Fibroblast of upper back skin (primary cell): ENCODE measurements around the gene LRRC4B.

Source experiments
- DNase-seq: peaks from one replicate; pipeline ENCODE4 v3.0.0-alpha.2; 2013

LRRC4B gene

DNA sequence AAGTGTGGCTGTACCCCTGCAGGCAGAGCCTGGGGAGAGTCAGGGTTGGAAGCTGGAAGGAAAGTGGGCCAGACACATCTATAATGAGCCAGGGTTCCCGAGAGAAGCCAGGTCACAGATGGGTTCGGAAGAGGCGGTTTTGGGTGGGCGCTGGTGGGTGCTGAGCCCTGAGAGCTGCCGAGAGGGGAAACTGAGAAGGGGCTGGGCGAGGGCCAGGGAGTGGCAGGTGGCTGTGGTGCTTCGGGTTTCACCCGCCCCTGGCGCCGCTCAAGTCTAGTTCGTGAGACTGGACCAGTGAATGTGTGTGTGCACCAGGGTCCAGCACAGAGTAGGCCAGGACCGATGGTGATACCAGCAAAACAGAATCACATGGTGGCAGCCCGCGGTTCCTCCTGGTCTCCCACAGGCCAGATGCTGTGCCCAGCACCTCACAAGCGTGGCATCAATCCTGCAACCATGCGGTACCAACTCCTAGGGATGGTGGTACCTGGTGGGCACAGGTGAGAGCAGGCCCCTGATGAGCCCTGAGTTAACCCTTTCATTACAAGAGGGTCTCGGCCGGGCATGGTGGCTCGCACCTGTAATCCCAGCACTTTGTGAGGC is 1.8 kb upstream of the LRRC4B start:
- DNase-seq, result no peak

DNA sequence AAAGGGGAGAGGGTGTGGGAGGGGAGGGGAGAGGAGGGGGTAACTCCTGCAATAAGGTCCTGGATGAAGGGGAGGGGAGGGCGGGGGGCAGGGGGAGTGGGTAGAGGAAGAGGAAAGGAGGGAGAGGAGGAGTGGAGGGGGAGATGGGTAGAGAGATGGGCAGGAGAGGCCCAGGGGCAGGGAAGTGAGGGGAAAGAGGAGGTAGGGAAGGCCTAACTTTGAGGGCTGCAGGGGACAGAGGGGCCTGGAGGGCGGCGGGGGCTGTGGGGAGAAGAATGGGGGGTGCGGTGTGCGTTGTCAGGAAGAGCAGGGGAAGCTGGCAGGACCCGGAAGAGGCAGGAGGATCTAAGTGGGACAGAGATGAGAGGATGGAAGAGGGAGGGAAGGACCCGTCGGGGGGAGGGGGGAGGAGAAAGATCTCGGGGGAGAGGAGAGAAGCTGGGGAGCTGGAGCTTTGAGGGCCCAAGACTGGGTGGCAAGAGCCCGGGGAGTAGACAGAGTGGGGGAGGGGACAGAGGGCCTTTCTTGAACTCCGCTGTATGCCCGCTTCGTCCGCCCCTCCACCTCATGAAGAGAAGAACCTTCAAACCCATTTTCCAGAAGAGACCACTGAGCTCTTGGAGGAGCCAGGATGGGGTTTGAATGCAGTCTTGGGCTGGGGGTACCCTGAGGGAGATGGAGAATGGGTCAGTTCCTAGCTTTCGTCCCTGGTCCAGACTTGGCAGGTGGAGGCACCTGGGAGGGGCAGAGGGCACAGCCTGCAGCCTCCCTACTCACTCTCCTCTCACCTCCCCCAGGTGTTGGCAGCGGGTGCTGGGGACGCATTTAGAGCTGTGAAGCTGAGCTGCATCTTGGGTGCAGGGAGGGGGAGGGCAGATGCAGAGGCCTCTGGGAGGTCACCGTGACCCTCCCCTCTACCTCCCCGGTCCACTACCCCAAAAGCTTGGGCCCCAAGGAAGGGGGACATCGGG is 778 bp upstream of the LRRC4B start:
- DNase-seq, result no peak

DNA sequence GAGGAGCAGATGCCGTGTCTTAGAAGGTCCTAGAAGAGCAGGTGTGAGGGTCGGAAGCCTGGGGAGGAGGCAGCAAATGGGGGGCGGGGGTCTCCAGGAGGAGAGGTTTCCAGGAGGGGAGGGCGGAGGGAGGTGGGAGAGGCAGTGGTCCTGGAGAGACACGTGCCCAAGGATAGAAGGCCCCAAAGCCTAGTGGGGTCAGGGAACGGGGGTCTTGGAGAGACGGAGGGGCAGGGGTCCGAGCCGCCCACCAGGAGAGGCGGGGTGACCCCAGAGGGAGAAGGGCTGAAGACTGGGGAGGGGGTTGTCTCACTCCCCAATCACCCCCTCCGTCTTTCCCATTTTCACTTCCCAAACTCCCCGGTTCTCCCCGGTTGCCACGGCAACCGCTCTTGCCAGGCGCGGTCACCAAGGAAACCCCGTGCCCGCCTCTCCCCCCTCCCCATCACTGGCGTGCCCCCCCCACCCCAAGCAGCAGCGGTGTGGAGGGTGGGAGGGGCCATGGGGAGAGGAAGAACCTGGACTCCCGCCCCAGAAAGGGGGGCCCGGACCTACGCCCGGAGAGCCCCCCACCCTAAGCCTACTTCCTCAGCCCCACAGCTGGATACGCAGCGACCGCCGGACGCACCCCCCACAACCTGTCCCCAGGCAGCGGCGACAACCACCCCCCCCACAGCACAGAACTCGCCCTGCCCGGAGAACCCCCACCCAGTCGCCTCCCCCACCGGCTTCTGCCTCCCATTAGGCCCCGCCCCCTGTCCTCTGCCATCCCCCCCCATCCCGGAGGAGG is 988 bp downstream of the LRRC4B start:
- DNase-seq, result no peak

DNA sequence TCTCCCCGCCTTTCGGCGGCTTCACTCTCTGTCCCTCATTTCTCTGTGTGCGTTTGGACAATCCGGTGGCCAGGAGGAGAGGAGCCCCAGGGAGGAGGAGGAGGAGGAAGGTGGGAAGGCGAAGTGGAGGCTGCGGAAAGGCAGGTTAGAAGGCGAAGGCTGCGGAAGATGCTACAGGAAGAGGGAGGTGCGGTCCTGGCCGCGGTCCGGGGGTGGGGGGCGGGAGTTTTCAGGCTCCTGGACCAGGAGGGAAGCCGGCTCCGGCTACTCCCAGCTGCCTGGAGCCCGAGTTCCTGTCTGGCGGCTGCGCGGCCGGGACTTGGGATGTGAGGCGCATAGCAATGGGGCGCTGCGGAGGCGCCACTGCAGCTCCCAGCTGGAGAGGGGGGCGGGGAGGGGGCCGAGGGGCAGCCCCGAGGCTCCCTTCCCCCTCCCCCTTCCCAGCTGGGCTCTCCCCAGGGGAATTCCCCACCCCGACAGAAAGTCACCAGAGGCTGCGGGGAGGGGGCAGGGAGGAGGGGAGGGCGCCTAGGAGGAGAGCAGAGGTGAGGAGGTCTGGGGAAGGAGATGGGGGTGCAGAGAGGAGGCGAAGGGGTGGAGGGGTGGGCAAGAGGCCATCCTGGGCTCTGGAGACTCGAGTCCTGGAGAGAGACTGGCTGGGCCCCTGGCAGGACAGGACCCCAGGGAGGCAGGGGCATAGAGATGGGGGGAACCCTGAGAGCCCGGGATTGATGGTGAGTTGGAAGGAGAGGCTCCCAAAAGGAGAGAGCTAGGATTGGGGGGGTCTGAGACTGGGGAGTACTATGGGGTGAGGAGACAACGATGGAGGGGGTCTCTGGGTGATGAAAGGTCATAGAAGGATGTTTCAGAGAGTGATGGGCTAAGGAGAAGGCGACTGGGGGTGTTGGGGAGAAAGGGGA is 2.0 kb downstream of the LRRC4B start:
- no peak for DNase-seq

DNA sequence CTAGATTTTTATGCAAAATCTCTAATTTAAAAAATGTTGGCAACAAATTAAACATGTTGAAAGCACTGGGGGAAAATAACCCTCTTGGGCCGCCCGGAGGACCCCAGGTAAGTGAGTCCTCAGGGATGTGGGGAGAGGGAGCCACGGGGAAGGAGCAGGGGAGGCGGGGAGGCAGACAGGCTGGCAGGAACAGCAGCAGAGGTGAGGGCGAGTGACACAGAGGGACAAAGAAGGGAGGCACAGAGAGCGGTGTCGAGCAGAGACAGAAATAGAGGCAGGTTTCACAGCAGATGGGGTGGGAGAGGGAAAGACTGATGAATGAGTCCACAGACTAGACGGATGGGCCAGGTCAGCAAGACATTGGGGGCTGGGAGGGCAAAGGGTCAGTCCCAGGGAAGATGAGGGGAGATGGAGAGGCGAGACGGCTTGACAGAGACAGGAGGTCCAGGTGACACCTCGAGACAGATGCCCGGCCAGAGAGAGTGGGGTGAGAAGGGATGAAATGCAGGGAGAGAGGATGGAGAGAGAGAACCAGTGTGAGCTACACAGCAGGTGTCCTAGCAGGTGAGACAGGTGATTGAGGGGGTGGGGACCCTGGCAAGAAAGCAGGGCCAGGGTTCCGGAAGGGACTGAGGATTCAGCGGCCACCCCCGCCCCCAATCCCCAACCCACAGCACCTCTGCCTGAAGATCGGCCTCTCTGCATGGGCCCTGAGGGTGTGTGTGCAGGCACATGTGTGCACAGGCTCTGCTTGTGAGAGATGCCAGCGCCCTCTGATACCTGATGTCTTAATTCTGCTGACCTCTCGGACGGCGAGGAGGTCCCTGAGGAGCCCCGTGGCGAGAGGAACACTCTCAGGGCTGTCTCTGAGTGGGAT is 3.8 kb downstream of the LRRC4B start:
- no peak for DNase-seq

DNA sequence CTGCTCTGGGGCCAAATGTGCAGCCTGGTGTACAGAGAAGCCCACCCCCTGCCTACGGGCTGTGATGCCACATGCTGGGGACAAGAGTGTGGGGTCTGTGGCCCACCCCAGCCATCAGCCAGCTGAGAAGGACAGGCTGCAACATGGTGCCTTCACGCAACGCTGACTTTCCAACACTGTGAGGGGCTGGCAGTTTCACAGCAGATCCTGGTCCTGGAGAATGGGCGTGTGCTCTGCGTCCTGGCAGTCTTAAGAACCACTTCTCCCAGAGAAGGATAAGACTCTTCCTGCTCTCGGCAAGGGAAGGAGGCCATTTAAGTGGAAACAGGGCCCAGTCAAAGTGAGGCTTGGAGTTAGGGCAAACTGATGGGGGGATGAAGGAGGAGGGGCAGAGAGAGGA is 4.6 kb downstream of the LRRC4B start:
- no peak for DNase-seq

DNA sequence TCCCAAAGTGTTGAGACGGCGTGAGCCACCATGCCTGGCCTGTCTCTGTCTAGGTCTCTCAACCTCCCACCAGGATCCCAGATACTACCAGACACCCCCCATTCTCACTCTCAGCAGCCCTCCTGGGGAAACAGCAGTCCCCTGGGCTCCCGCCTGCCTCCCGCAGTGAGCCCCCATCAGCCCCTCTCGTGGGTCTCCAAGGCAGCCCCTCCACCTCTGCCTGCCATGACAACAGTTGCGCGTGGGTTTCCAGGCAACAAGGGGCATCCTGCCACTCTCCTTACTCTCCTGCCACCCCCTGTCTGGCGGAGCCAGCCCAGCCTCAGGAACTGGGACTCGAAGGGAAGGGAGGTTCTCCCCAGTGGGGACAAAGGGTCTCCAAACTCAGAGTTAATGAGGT is 5.2 kb downstream of the LRRC4B start:
- DNase-seq, result no peak

DNA sequence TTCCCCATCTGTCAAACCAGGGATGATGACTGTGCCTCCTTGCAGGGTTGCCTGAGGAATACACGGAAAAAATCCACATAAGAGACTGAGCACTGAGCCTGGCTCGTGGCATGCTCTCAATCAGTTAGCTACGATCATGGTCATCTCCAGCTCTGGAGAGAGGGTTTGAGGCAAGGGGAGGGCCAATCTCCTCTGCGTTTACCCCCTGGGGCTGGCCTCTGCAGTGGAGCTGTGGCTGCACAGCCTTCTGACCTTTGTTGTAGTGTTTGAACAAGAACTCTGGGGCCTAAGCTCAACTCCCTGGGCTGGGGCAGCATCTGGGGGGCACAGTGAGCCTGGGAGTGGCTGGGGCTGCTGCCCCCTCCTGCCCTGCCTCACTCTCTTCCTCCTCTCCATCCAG is 5.9 kb downstream of the LRRC4B start:
- DNase-seq, result no peak

DNA sequence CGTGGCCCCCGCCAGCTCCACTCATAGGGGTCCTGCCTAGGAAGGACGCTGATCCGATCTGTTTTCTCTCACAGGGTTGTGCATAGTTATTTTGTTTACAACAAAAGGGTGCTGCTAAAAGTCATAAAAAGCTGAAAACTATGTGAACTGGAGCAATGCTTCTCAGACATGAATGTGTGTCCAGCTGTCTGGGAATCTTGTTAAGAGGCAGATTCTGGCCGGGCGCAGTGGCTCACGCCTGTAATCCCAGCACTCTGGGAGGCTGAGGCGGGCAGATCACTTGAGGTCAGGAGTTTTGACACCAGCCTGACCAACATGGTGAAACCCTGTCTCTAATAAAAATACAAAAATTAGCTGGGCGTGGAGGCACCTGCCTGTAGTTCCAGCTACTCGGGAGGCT is 8.6 kb downstream of the LRRC4B start:
- no peak for DNase-seq

DNA sequence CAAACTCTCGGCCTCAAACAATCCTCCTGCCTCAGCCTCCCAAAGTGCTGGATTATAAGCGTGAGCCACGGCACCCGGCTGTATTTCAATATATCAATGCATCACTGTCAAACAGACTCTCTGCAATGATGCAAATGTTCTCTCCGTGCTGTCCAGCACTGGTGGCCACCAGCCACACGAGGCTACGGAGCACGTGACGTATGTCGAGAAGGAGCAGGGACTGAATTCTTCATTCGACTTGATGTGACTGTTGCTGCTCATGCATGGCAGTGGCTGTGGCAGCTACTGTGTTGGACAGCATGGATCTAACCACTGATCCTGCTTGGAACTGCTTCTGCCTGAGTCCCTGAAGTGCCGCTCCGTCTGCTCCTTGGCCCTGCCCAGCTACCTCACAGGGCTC is 9.8 kb downstream of the LRRC4B start:
- no peak for DNase-seq

DNA sequence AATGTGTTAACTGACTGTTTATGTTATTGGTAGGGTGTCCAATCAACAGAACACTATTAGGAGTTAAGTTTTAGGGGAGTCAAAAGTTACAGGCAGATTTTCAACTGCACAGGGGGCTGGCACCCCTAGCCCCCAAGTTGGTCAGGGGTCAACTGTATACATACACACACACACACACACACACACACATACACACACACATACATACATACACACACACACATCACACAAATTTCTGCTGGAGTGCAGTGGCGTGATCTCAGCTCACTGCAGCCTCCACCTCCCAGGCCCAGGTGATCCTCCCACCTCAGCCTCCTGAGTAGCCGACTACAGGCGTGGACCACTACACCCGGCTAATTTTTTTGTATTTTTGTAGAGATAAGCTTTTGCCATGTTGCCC is 10.2 kb downstream of the LRRC4B start:
- DNase-seq, result no peak

DNA sequence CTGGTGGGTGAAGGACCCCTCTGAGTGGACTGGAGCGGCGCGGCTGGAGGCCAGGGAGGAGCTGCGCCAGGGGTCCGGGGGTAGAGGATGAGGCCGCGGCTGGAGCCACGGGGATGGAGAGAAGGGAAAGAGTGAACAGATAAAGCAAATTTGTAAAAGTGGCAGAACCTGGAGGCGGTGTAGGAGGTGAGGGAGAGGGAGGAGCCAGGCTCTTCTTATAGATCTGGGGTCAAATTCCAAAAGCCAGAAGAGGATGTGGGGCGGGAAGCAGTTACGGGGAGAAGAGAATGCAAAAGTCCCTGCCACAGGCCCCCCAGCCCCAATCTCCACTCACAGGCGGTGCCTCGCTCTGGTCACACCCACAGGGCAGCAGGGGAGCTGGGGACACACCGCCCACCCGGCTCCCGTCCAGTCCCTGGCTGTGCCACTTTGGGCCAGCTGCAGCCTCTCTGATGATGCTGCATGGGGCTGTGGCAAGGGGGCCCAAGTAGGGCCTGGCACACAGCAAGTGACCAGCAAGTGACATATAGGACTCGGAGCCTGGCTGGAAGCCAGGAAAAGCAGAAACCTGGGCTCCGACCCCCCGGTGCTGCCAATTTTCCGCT is 11.1 kb downstream of the LRRC4B start:
- no peak for DNase-seq

DNA sequence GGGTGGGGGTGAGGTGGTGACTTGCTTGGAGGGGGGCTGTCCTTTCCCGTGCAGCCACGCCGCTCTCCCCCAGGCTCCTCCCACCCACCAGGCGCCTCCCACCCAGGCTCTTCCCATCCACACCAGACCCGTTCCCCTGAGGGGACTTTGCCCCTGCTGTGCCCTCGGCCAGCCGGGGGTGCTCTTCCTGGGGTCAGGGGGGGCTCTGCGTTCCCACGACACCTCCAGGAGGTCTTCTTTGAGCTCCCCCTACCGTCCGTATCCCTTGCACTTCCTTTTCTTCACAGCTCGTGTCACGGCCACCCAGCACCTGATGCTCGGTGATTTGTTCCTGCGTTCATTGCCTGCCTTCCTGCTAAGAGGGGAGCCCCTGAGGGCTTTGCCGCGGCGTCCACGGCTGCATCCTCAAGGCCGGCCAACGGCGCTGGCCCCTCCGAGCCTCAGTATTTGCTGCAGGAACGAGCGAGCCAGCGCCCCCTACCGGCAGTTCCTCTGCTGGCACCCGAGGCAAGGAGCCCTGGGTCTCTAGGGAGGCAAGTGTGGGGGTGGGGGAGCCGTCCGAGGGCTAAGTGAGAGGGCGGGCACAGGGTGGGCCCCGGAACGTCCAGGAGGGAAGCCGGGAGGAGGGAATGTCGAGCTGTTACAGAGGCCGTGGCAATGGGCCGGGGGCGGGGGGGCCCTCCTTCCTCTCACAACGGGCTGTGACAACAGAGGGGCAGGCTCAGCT is 11.8 kb downstream of the LRRC4B start:
- peak; percentile 58 for DNase-seq

DNA sequence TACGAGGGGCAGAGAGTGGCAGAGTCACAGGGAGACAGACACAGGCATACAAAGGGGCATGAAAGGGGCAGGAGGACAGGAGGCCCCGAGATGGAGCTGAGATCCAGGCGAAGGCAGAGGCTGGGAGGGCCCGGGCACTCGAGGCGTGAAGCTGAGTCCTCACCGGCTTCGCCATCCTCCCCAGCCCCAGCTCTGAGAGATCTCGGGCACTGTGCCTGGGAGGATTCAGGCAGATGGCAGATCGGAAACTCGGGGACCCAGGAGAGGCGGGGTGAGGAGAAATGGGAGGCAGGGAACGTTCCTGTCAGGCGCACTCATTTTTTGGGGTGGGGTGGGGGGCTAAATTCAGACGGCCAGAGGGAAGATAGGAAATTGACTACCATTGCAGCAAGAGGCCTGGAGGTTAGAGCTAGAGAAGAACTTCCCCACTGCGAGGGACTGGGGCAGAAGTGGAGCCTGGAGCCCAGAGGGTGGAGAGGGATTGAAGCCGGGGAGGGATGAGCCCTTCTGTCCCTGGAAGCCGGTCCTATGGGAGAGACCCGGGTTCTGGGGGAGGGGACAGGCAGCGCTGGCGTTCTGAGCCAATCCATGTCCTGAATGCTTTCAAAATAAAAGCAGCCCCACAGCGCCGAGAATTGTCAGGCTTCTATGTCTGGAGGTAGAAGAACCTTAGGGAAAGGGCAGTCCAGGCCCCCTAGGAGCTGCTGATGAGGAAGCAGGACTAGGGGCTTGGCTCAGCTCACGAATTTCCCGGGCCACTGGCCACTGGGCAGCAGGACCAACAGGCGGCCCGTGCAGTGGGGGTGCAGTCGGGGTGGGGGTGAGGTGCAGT is 12.6 kb downstream of the LRRC4B start:
- no peak for DNase-seq

DNA sequence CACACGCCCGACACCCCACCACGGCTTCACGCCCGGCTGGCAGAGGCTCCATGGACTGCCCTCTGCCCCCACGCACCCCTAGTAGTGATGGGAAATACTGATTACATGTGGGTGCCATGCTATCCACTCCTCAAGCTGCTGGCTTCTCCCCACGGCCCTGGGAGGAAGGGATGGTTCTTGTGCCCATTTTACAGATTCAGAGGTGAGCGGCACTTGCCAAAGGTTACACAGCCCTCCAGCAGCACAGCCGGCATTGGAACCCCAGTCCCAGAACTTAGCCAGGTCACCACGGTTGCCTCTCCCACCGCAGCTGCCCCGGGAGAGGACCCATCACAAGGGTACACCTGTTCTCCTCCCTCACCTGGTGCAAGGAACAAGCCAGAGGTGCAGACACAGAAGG is 13.2 kb downstream of the LRRC4B start:
- no peak for DNase-seq

DNA sequence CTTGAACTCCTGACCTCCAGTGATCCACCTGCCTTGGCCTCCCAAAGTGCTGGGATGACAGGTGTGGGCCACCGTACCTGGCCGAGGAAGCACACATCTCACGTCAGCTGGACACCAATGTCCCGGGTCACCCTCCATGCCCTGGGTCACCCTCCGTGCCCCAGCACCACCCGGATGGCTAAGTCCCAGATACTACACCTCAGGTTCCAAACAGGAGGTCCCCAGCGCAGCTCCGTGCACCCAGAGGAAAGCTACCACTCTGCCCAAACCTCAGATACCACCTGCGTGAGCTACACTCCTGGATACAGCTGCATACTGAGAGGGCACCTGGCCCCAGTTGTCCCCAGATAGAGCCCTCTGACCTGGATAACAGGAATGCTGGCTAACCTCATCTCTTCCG is 14.0 kb downstream of the LRRC4B start:
- no peak for DNase-seq

DNA sequence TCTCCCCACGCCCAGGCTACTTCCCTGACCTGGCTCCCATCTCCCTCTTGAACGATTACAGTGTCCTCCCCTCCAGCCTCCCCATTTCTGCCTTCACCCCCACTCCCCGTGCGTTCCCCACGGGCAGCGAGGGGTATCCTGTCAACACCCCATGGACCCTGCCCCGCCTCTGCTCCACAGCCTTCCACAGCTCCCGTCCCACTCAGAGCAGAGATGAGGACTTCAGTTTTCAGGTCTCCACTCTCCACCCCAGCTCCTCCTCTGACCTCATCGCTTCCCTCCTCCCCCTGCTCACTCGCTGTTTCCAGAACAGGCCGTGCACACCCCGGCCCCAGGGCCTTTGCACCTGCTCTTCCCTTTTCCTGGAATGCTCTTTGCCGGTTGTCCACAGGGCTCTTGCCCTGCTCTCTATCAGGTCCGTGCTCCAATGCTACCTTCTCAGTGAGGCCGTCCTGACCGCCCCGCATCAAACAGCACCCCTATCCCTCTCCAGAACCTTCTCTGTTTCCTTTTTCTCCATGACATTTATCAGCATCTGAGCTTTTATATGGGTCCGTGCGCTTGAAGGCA is 15.0 kb downstream of the LRRC4B start:
- no peak for DNase-seq

DNA sequence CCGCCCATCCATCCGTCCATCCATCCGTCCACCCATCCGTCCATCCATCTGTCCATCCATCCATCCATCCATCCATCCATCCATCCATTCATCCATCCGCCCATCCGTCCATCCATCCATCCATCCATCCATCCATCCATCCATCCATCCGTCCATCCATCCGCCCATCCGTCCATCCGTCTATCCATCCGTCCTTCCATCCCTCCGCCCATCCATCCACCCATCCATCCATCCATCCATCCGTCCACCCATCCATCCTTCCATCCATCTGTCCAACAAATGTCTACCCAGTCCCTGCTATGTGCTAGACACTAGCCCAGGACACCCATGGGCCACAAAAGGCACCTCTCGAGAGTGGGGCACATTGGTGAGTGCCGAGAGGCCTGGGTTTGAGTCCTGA is 15.7 kb downstream of the LRRC4B start:
- no peak for DNase-seq

DNA sequence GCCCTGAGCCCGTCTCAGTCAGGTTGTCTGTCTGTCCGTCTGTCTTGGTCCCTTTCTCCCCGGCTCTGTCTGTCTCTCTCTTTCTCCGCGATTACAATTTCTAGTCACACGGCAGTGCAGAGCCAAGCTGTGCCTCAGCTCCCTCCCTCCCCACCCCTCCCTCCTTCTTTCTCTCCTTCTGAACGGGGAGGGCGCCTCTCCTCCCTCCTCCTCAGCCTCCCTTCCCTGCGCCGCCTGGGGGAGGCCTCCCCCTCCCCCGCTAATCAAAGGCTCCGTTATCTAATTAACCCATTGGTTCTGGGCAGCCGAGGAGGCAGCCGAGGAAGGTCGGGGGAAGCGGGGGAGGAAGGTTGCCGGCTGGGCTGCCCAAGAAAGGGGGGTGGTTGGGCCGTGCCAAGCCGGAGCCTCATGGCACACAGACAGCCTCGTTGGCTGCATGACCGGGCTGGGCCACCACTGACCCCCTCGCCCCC is 16.5 kb downstream of the LRRC4B start:
- no peak for DNase-seq
